ENCODE results near the gene TOR1A. TPM values are rescaled to one million over a fixed set of nuclear protein-coding genes. Genes with fewer than 3 reads are reported as not detected.

TOR1A gene
- total RNA-seq, 4 donors from 2014 or later: 33.7 to 61.4 (median 47.2) TPM

GRCh38 chr9:129836311-129837007 is 12.5 kb upstream of the TOR1A start:
- TF ChIP-seq CTCF (IDR thresholded peaks at IDR 0.05; ENCODE audit: low read depth): no peak

- no peak for TF ChIP-seq CTCF (IDR thresholded peaks at IDR 0.05; ENCODE audit: low read depth)
These were observed 11.9 kb upstream of the TOR1A start for GRCh38 chr9:129835860-129836223.

- no peak for TF ChIP-seq CTCF (IDR thresholded peaks at IDR 0.05; ENCODE audit: low read depth)
These were observed 11.4 kb upstream of the TOR1A start, which contains the start of the genes C9orf78 and USP20 for GRCh38 chr9:129835128-129835859. TSS of gene C9orf78 (minus strand) at chr9:129835275. CDS start at chr9:129835221, 54 bp downstream. TSS of gene USP20 (plus strand) at chr9:129835458. CDS start at chr9:129852556, 17,098 bp downstream.

GRCh38 chr9:129834489-129835127 is 10.7 kb upstream of the TOR1A start:
- TF ChIP-seq CTCF (IDR thresholded peaks at IDR 0.05; ENCODE audit: low read depth): no peak

- no peak for TF ChIP-seq CTCF (IDR thresholded peaks at IDR 0.05; ENCODE audit: low read depth)
These were observed 9.0 kb upstream of the TOR1A start for GRCh38 chr9:129832982-129833381.

- no peak for TF ChIP-seq CTCF (IDR thresholded peaks at IDR 0.05; ENCODE audit: low read depth)
These were observed 5.0 kb upstream of the TOR1A start for GRCh38 chr9:129828969-129829368.

- no peak for TF ChIP-seq CTCF (IDR thresholded peaks at IDR 0.05; ENCODE audit: low read depth)
These were observed 4.1 kb upstream of the TOR1A start for GRCh38 chr9:129828051-129828450.
